NB4 (cell line): Measurements from ENCODE around the gene REC114.

Experiments used
- POLR2A ChIP-seq: IDR thresholded peaks from 2 replicates; pipeline ENCODE4 v1.6.1; 2011; ENCODE audit warnings: mild to moderate bottlenecking; ENCODE audit not compliant: insufficient read length; ENCODE audit errors: extremely low read depth
- TF ChIP-seq, protein P1 (sequence below): IDR thresholded peaks from one replicate; pipeline ENCODE4 v1.5.1; 2012; ENCODE audit warnings: low read depth, low read length
- TF ChIP-seq, protein P2 (sequence below): IDR thresholded peaks from 2 replicates; pipeline ENCODE4 v1.6.1; 2011; ENCODE audit warnings: low read depth, low read length

DNA sequence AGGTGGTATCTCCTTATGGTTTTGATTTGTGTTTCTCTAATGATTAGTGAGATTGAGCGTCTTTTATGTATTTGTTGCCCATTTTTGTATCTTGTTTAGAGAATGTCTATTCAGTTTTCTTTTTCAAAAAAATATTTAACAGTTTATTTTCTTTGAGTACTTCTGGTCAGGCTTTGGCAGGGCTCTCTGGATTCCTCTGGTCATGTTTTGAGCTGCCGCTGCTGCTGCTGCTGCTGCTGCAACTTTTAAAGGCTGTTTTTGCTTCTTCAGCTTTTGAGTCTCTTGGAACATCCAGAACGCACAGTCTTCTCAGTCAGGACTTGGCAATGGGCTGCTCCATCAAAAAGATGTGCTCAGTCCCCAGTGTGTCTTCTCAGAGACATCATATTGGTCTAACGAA is 40.1 kb downstream of the REC114 start:
- TF ChIP-seq, protein P1, sequence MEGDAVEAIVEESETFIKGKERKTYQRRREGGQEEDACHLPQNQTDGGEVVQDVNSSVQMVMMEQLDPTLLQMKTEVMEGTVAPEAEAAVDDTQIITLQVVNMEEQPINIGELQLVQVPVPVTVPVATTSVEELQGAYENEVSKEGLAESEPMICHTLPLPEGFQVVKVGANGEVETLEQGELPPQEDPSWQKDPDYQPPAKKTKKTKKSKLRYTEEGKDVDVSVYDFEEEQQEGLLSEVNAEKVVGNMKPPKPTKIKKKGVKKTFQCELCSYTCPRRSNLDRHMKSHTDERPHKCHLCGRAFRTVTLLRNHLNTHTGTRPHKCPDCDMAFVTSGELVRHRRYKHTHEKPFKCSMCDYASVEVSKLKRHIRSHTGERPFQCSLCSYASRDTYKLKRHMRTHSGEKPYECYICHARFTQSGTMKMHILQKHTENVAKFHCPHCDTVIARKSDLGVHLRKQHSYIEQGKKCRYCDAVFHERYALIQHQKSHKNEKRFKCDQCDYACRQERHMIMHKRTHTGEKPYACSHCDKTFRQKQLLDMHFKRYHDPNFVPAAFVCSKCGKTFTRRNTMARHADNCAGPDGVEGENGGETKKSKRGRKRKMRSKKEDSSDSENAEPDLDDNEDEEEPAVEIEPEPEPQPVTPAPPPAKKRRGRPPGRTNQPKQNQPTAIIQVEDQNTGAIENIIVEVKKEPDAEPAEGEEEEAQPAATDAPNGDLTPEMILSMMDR, result no peak
- TF ChIP-seq, protein P2, sequence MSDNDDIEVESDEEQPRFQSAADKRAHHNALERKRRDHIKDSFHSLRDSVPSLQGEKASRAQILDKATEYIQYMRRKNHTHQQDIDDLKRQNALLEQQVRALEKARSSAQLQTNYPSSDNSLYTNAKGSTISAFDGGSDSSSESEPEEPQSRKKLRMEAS, result no peak
- TF ChIP-seq POLR2A, result no peak
